ENCODE data around the gene TMEM178B. TPM values are rescaled to one million over a fixed set of nuclear protein-coding genes. Genes with fewer than 3 reads are reported as not detected.

Gene TMEM178B
- total and polyA plus RNA-seq, 12 donors, result 1.2 to 54.6 (median 25.7) TPM

DNA sequence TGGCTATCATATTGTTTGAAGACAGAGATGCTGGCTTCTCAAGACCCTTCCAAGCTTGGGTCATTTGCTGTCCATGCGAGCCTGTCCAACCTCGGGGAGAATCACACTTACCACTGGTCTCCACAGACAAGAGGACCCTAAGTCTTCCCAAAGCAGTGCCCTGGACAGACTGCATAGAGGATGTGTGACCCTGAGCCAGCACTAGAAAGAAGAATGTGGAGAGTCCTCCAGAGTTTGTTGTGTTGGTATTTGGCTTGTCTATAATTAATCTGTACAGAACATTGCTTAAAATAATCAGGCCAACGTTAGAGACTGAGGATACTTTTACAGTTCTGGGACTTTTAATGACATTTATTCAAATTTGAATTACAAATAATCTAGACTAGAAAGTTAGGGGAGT lies 212.7 kb downstream of the TMEM178B start:
- DNase-seq, result no peak
- intact Hi-C loops (cut with DNase I), result no loop called here
- peak in 5 of 8 donors; percentile 30 to 72 (median 41) for ATAC-seq
- H3K4me3 ChIP-seq, result no peak overlapping the region
- H3K36me3 ChIP-seq, result no peaks in the 10 kb centered on the region
- H3K27ac ChIP-seq, result peak overlapping the region in 2 of 10 donors; percentile 11 to 19
- no peaks in the 10 kb centered on the region for H3K9me3 ChIP-seq
- TF ChIP-seq, protein P1, sequence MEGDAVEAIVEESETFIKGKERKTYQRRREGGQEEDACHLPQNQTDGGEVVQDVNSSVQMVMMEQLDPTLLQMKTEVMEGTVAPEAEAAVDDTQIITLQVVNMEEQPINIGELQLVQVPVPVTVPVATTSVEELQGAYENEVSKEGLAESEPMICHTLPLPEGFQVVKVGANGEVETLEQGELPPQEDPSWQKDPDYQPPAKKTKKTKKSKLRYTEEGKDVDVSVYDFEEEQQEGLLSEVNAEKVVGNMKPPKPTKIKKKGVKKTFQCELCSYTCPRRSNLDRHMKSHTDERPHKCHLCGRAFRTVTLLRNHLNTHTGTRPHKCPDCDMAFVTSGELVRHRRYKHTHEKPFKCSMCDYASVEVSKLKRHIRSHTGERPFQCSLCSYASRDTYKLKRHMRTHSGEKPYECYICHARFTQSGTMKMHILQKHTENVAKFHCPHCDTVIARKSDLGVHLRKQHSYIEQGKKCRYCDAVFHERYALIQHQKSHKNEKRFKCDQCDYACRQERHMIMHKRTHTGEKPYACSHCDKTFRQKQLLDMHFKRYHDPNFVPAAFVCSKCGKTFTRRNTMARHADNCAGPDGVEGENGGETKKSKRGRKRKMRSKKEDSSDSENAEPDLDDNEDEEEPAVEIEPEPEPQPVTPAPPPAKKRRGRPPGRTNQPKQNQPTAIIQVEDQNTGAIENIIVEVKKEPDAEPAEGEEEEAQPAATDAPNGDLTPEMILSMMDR (IDR thresholded peaks at IDR 0.05), result no peak
- no peaks in the 10 kb centered on the region for H3K27me3 ChIP-seq
- 60 to 65% methylated on average over 3 of the region's 3 CpGs for WGBS, 2 donors
- peaks cover 0 to 38% (median 16%) of the 10 kb centered on the region in 9 donors for H3K4me1 ChIP-seq

DNA sequence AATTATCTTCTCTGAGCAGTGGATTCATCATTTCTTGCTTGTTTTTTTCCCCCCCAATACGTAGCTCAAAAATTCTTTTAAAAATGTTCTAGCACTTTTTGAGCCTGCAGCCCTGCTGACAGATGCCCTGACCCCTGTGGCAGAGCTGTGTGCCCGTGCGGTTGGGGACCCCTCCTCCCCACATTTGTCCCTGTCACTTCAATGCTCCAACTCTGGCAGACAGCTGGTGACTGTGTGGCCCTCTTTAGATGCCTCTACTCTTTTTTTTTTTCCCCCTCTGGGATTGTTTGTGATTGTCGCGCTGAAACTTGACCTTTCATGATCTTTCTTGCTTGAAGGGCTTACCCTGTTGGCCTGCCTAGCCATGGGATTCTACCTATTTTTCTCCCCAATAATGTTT lies 214.1 kb downstream of the TMEM178B start:
- WGBS, 2 donors, result 48 to 57% methylated on average over 5 of the region's 5 CpGs
- no peaks in the 10 kb centered on the region for H3K27me3 ChIP-seq
- ATAC-seq (no peak), DNase-seq (no peak)
- no peak overlapping the region for H3K4me3 ChIP-seq
- TF ChIP-seq, protein P1 (IDR thresholded peaks at IDR 0.05), result no peak
- no peaks in the 10 kb centered on the region for H3K9me3 ChIP-seq
- H3K36me3 ChIP-seq, result no peaks in the 10 kb centered on the region
- peak overlapping the region in 3 of 10 donors; percentile 19 to 37 (median 35) for H3K27ac ChIP-seq
- peaks cover 0 to 39% (median 16%) of the 10 kb centered on the region in 9 donors for H3K4me1 ChIP-seq
- intact Hi-C loops (cut with DNase I), result no loop called here

DNA sequence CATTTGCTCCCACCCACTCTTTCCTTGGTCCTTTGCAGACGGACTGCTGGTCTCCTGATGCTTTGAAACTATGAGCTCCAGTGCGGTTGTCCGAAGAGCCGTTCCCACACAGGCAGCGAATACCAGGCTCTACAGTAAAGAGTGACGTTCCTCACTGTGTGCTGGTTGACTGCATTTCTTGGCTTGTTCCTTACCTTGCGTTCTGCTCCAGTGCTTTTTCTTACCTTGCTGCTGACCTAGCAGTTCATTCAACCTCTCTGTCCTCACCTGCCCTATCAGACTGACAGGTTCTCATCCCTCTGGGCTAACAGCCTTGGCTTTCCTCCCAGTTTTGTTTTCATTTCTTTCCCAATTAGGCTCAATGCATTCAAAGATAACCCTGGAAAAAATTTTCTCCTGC lies 214.8 kb downstream of the TMEM178B start:
- intact Hi-C loops (cut with DNase I), result no loop called here
- WGBS, 2 donors, result 82 to 85% methylated on average over 7 of the region's 7 CpGs
- no peak for ATAC-seq

DNA sequence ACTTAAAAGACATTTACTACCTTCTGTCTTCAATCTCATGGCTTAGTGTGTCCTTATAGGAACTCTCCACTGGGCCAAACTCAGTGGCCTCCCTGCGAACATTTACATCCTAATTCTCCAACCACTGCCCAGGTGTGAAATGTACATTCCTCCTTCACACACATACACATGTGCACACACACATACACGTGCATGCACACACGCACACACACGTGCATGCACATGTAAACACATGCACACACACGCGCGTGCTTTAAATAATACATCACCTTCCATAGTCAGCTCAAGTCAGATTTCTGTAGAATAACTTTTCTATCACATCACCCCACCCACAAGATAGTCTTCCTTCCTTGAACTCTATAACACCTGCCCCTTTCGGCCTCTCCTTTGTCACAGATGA lies 216.5 kb downstream of the TMEM178B start:
- Histone ChIP-seq H3K27me3 (no peaks in the 10 kb centered on the region), H3K27ac (peak overlapping the region in 3 of 10 donors; percentile 21 to 43 (median 39)), H3K9me3 (no peaks in the 10 kb centered on the region), H3K4me1 (peaks cover 0 to 39% (median 6%) of the 10 kb centered on the region in 9 donors), H3K4me3 (no peak overlapping the region), H3K36me3 (no peaks in the 10 kb centered on the region)
- TF ChIP-seq, protein P1 (IDR thresholded peaks at IDR 0.05), result no peak
- intact Hi-C loops (cut with DNase I), result no loop called here
- 89 to 93% methylated on average over 8 of the region's 8 CpGs for WGBS, 2 donors
- no peak for ATAC-seq
- DNase-seq, result no peak

More for the DNA sequence above, 214.8 kb downstream of the TMEM178B start:
- no peaks in the 10 kb centered on the region for H3K9me3 ChIP-seq
- no peak for DNase-seq
- no peaks in the 10 kb centered on the region for H3K27me3 ChIP-seq
- H3K27ac ChIP-seq, result no peak overlapping the region
- H3K36me3 ChIP-seq, result no peaks in the 10 kb centered on the region
- peaks cover 0 to 39% (median 12%) of the 10 kb centered on the region in 9 donors for H3K4me1 ChIP-seq
- H3K4me3 ChIP-seq, result no peak overlapping the region
- TF ChIP-seq, protein P1 (IDR thresholded peaks at IDR 0.05), result no peak
